ENCODE measurements around the gene RERE. TPM values are rescaled to one million over a fixed set of nuclear protein-coding genes. Genes with fewer than 3 reads are reported as not detected.

Gene RERE
- total RNA-seq, 1 experiment from 2014 or later, result 161 TPM

DNA sequence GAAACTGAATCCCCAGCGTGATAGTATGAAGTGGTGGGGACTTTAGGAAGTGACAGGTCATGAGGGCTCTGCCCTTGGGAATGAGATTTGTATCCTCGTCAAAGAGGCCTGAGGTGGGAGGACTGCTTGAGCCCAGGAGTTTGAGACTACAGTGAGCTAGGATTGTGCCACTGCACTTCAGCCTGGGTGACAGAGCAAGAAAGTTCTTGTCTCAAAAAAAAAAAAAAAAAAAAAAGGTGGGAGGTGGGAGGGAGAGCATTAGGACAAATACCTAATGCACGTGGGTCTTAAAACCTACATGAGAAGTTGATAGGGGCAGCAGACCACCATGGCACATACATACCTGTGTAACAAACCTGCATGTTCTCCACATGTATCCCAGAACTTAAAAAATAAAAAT lies 24.0 kb upstream of the RERE start:
- POLR2A ChIA-PET, result interaction anchor here (0.6 kb wide), 1 partner anchor 13 kb away, joined by 3 read pairs; no protein-coding TSS in a partner anchor
- Mint-ChIP-seq H3K9me3 (peaks cover 9% of the 10 kb centered on the region; the same call in 1 of the 2 replicates), H3K4me1 (0 out of 2 replicates have a peak, but pooled peaks cover 4% of the 10 kb centered on the region), H3K4me3 (no peak overlapping the region), H3K27ac (no peak overlapping the region; the same call in 1 of the 2 replicates), H3K27me3 (ENCODE audit: low read depth) (no peaks in the 10 kb centered on the region; the same call in 1 of the 2 replicates), H3K36me3 (peaks cover 2% of the 10 kb centered on the region; the same call in 1 of the 2 replicates)
- ATAC-seq, result no peak
- CTCF ChIA-PET, result interaction anchor here (0.6 to 5.6 kb wide), 2 partner anchors 7 to 24 kb away, joined by 3 to 44 read pairs; partner anchors contain the start of gene RERE
- no peak for DNase-seq (ENCODE audit: low spot score)
- TF ChIP-seq ZNF425 (CRISPR knock-in tag; conservative IDR thresholded peaks at IDR 0.05) (no peak), ATF1 (CRISPR knock-in tag; IDR thresholded peaks at IDR 0.05) (no peak), NFATC4 (CRISPR knock-in tag; IDR thresholded peaks at IDR 0.05) (no peak), TEAD1 (CRISPR knock-in tag; IDR thresholded peaks at IDR 0.05) (no peak), RORB (CRISPR knock-in tag; IDR thresholded peaks at IDR 0.05) (no peak), CTCF (IDR thresholded peaks at IDR 0.05) (no peak), KAT7 (CRISPR knock-in tag; IDR thresholded peaks at IDR 0.05; ENCODE audit: borderline replicate concordance) (no peak), CBFB (CRISPR knock-in tag; IDR thresholded peaks at IDR 0.05; ENCODE audit: low read depth) (no peak), JUN (CRISPR knock-in tag; IDR thresholded peaks at IDR 0.05) (no peak), AR (CRISPR knock-in tag; IDR thresholded peaks at IDR 0.05) (no peak)
- TF ChIP-seq, protein P1, sequence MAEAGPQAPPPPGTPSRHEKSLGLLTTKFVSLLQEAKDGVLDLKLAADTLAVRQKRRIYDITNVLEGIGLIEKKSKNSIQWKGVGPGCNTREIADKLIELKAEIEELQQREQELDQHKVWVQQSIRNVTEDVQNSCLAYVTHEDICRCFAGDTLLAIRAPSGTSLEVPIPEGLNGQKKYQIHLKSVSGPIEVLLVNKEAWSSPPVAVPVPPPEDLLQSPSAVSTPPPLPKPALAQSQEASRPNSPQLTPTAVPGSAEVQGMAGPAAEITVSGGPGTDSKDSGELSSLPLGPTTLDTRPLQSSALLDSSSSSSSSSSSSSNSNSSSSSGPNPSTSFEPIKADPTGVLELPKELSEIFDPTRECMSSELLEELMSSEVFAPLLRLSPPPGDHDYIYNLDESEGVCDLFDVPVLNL (CRISPR knock-in tag; IDR thresholded peaks at IDR 0.05; ENCODE audit: borderline replicate concordance, low read depth), result no peak

- ATAC-seq (no peak), DNase-seq (ENCODE audit: low spot score) (no peak)
- ChIA-PET CTCF (interaction anchor here (1.4 to 5.6 kb wide), 2 partner anchors 9 to 20 kb away, joined by 4 to 44 read pairs; no protein-coding TSS in a partner anchor), POLR2A (no interaction called here)
- no peaks in the 10 kb centered on the region for H3K4me1 Mint-ChIP-seq
- H3K9me3 Mint-ChIP-seq, result peaks cover 9% of the 10 kb centered on the region; the same call in 1 of the 2 replicates
- TF ChIP-seq ZNF416 (CRISPR knock-in tag; IDR thresholded peaks at IDR 0.05), result no peak
- TF ChIP-seq SMAD3 (CRISPR knock-in tag; IDR thresholded peaks at IDR 0.05; ENCODE audit: borderline replicate concordance), result no peak
- no peak for TF ChIP-seq HMGA2 (CRISPR knock-in tag; IDR thresholded peaks at IDR 0.05)
- no peak for TF ChIP-seq OVOL2 (CRISPR knock-in tag; IDR thresholded peaks at IDR 0.05; ENCODE audit: borderline replicate concordance)
- peaks cover 2% of the 10 kb centered on the region; the same call in 1 of the 2 replicates for H3K36me3 Mint-ChIP-seq
- no peak overlapping the region for H3K27ac Mint-ChIP-seq
- no peaks in the 10 kb centered on the region; the same call in 1 of the 2 replicates for H3K27me3 Mint-ChIP-seq (ENCODE audit: low read depth)
- H3K4me3 Mint-ChIP-seq, result no peak overlapping the region
These were observed 22.6 kb upstream of the RERE start for GRCh38 chr1:8839990-8840389.

Measured in WTC11 (cell line).